HepG2 (cell line): ENCODE data around the gene RTP2. TPM values are rescaled to one million over a fixed set of nuclear protein-coding genes. Genes with fewer than 3 reads are reported as not detected.

Experiments
- ERF ChIP-seq: IDR thresholded peaks from 2 replicates; pipeline ENCODE4 v1.6.1; 2018; ENCODE audit warnings: missing biosample characterization, missing genetic modification reagents
- HDAC1 ChIP-seq: sonication (generic); formaldehyde crosslinking; IDR thresholded peaks from 2 replicates; pipeline ENCODE4 v1.5.1; 2020; ENCODE audit warnings: mild to moderate bottlenecking, missing genetic modification reagents
- HNRNPH1 ChIP-seq: fragments of 200-400 bp; formaldehyde crosslinking; optimal IDR thresholded peaks from 2 replicates; pipeline ENCODE3; 2017; ENCODE audit warnings: mild to moderate bottlenecking, low read depth, low read length
- HNRNPL ChIP-seq: fragments of 200-400 bp; formaldehyde crosslinking; IDR thresholded peaks from 2 replicates; pipeline ENCODE4 v1.6.1; 2017; ENCODE audit warnings: mild to moderate bottlenecking, low read depth, low read length
- KMT2A ChIP-seq: sonication (generic); formaldehyde crosslinking; IDR thresholded peaks from 2 replicates; pipeline ENCODE4 v1.4.0; 2020; ENCODE audit warnings: missing genetic modification reagents
- POLR2AphosphoS5 ChIP-seq: IDR thresholded peaks from 2 replicates; pipeline ENCODE4 v1.6.1; 2012; ENCODE audit warnings: low read depth, low read length
- RBFOX2 ChIP-seq: fragments of 200-400 bp; formaldehyde crosslinking; IDR thresholded peaks from 2 replicates; pipeline ENCODE4 v1.6.1; 2017; ENCODE audit warnings: low read depth, mild to moderate bottlenecking, low read length
- RFXAP ChIP-seq: sonication (generic); formaldehyde crosslinking; IDR thresholded peaks from 2 replicates; pipeline ENCODE4 v1.4.0; 2020; ENCODE audit warnings: missing genetic modification reagents, borderline replicate concordance
- SIN3A ChIP-seq: IDR thresholded peaks from 2 replicates; pipeline ENCODE4 v1.6.1; 2011; ENCODE audit warnings: low read depth, mild to moderate bottlenecking, control low read depth, low read length, borderline replicate concordance
- SNAI1 ChIP-seq: sonication (generic); formaldehyde crosslinking; IDR thresholded peaks from 2 replicates; pipeline ENCODE4 v1.5.0; 2020; ENCODE audit warnings: mild to moderate bottlenecking, missing genetic modification reagents, borderline replicate concordance
- TGIF2 ChIP-seq: IDR thresholded peaks from 2 replicates; pipeline ENCODE4 v1.6.1; 2016; ENCODE audit warnings: control low read depth, missing compliant biosample characterization
- ZNF577 ChIP-seq: sonication (generic); formaldehyde crosslinking; IDR thresholded peaks from 2 replicates; pipeline ENCODE4 v1.4.0; 2020; ENCODE audit warnings: mild to moderate bottlenecking, low read depth, missing genetic modification reagents, borderline replicate concordance
- ZNF7 ChIP-seq: IDR thresholded peaks from 2 replicates; pipeline ENCODE4 v1.6.1; 2016; ENCODE audit warnings: missing biosample characterization, missing genetic modification reagents
- polyA plus RNA-seq, 8 experiments: library from polyadenylated mRNA; depleted of rRNA in 3 of 8; stranded (reverse) in 7 of 8; unstranded in 1 of 8; fragments of >200 nt; fragmentation: Illumina TruSeq in 4 of 8; extraction: Trizol in 4 of 8; gene quantifications; 2 replicates each; pipeline versions ENCODE4 v1.2.1 to v1.2.3, GENCODE V29; 2011 to 2016; ENCODE audit warnings: low read depth in 4 of 8, missing spikeins in 1 of 8, mixed read lengths in 1 of 8; ENCODE audit not compliant: insufficient read depth in 1 of 8
- total RNA-seq, 5 experiments: library from RNA; depleted of rRNA; stranded (reverse); fragments of >200 nt; fragmentation: Illumina TruSeq; extraction: Trizol; gene quantifications; 2 replicates each; pipeline ENCODE4 v1.2.3, GENCODE V29; 2016; ENCODE audit warnings: low read depth in 1 of 5
- TF ChIP-seq, protein P1 (sequence below): IDR thresholded peaks from 2 replicates; pipeline ENCODE4 v1.6.1; 2016
- TF ChIP-seq, protein P2 (sequence below): sonication (generic); formaldehyde crosslinking; IDR thresholded peaks from 2 replicates; pipeline ENCODE4 v1.4.0; 2020; ENCODE audit warnings: missing genetic modification reagents
- TF ChIP-seq, protein P3 (sequence below), 2 experiments: sonication (generic) in 1 of 2; formaldehyde crosslinking in 1 of 2; IDR thresholded peaks; 2 replicates each; pipeline versions ENCODE4 v1.5.1 to v1.6.1; 2011 to 2020; ENCODE audit warnings: borderline replicate concordance in 1 of 2, low read depth in 1 of 2, low read length in 1 of 2, mild to moderate bottlenecking in 1 of 2, missing genetic modification reagents in 1 of 2, moderate library complexity in 1 of 2
- TF ChIP-seq, protein P4 (sequence below): sonication (generic); formaldehyde crosslinking; IDR thresholded peaks from 2 replicates; pipeline ENCODE4 v1.8.0; 2023; ENCODE audit warnings: mild to moderate bottlenecking, missing genetic modification reagents

RTP2 gene
- total and polyA plus RNA-seq, 2 of the 13 experiments (the other 11 are each of a cell fraction or from before 2014, with no cell fraction given), result not detected

DNA sequence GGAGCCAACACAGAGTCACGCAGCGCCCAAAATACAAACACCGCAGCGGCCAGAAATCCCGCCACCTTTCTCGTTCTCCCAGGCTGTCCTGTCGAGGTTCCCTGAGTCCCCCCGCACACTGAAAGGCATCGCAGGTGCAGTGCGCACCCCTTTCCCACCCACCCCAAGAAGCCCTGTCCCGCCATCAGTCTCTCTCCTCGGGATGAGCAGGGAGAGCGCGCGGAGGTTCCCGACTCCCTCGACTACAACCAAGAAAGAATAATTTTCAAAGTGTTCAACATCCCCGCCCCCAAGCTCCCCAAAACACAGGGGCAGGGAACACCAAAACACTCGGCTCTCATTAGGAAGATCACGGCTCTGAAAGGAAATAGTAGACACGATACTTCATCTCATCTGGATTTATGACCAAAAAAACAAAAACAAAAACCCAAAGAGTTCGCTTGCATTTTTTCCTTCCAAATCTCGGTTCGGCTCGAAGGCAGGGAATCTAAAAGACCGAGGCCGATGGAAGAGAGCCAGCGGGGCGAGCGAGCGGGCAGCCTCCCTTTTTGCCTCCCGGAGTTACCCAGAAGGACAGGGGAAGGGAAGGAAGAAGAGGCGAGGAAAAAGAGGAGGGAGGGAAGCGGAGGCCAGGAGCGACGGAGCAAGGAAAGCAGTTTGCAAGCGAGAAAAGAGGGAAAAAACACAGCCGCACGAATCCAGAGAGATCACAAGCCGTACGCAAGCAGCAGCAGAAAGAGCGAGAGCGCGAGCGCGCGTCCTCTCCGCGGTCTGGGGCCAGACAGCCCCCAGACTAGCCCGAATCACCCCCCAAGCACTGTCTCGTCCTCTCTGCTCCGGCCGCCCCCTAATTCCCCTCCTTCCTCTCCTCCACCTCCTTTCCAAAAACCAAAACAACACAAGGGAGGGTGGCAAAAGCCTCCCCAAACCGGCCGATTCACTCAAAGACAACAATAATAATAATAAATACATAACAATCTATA lies 42.1 kb upstream of the RTP2 start (continued):
- TF ChIP-seq, protein P1, sequence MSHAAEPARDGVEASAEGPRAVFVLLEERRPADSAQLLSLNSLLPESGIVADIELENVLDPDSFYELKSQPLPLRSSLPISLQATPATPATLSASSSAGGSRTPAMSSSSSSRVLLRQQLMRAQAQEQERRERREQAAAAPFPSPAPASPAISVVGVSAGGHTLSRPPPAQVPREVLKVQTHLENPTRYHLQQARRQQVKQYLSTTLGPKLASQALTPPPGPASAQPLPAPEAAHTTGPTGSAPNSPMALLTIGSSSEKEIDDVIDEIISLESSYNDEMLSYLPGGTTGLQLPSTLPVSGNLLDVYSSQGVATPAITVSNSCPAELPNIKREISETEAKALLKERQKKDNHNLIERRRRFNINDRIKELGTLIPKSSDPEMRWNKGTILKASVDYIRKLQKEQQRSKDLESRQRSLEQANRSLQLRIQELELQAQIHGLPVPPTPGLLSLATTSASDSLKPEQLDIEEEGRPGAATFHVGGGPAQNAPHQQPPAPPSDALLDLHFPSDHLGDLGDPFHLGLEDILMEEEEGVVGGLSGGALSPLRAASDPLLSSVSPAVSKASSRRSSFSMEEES (CRISPR knock-in tag), result 0 out of 2 replicates have a peak, but pooled peaks have one; percentile 23
- TF ChIP-seq HDAC1 (CRISPR knock-in tag) (peak; percentile 5; the same call in 1 of the 2 replicates), RFXAP (CRISPR knock-in tag) (no peak), ZNF577 (CRISPR knock-in tag) (no peak), ERF (no peak), HNRNPL (0 out of 2 replicates have a peak, but pooled peaks have one; percentile 28), KMT2A (no peak; the same call in 1 of the 2 replicates), SNAI1 (CRISPR knock-in tag) (no peak), ZNF7 (CRISPR knock-in tag) (no peak), HNRNPH1 (peak; percentile 60), RBFOX2 (peak; percentile 79), POLR2AphosphoS5 (0 out of 2 replicates have a peak, but pooled peaks have one; percentile 31), SIN3A (0 out of 2 replicates have a peak, but pooled peaks have one; percentile 16), TGIF2 (peak; percentile 52; the same call in 1 of the 2 replicates)
- TF ChIP-seq, protein P2, sequence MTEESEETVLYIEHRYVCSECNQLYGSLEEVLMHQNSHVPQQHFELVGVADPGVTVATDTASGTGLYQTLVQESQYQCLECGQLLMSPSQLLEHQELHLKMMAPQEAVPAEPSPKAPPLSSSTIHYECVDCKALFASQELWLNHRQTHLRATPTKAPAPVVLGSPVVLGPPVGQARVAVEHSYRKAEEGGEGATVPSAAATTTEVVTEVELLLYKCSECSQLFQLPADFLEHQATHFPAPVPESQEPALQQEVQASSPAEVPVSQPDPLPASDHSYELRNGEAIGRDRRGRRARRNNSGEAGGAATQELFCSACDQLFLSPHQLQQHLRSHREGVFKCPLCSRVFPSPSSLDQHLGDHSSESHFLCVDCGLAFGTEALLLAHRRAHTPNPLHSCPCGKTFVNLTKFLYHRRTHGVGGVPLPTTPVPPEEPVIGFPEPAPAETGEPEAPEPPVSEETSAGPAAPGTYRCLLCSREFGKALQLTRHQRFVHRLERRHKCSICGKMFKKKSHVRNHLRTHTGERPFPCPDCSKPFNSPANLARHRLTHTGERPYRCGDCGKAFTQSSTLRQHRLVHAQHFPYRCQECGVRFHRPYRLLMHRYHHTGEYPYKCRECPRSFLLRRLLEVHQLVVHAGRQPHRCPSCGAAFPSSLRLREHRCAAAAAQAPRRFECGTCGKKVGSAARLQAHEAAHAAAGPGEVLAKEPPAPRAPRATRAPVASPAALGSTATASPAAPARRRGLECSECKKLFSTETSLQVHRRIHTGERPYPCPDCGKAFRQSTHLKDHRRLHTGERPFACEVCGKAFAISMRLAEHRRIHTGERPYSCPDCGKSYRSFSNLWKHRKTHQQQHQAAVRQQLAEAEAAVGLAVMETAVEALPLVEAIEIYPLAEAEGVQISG, result no peak
- TF ChIP-seq, protein P3, sequence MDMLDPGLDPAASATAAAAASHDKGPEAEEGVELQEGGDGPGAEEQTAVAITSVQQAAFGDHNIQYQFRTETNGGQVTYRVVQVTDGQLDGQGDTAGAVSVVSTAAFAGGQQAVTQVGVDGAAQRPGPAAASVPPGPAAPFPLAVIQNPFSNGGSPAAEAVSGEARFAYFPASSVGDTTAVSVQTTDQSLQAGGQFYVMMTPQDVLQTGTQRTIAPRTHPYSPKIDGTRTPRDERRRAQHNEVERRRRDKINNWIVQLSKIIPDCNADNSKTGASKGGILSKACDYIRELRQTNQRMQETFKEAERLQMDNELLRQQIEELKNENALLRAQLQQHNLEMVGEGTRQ (IDR thresholded peaks at IDR 0.05; ENCODE audit: low read depth, low read length), result no peak
- TF ChIP-seq, protein P3 (CRISPR knock-in tag; IDR thresholded peaks at IDR 0.05; ENCODE audit: borderline replicate concordance), result no peak
- TF ChIP-seq, protein P4, sequence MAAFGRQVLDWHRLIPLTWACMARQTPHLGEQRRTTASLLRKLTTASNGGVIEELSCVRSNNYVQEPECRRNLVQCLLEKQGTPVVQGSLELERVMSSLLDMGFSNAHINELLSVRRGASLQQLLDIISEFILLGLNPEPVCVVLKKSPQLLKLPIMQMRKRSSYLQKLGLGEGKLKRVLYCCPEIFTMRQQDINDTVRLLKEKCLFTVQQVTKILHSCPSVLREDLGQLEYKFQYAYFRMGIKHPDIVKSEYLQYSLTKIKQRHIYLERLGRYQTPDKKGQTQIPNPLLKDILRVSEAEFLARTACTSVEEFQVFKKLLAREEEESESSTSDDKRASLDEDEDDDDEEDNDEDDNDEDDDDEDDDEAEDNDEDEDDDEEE (CRISPR knock-in tag), result 0 out of 2 replicates have a peak, but pooled peaks have one; percentile 13
